Measurements from ENCODE around the gene FAM120A.

The FAM120A gene

DNA sequence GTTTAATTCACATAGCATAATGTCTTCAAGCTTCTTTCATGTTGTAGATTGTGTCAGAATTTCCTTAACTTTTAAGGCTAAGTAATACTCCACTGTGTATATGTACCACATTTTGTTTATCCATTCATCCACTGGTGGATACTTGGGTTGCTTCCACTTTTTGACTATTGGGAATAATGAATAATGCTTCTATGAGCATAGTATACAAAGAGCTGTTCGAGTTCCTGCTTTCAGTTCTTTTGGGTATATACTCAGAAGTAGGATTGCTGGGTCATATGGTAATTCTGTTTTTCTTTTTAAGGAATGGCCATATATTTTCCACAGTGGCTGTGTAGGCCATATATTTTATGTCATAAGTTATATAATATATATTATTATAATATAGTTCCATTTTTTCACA, 5.5 kb downstream of the FAM120A start:
- DNase-seq (ENCODE audit: low read depth), result no peak
- TF ChIP-seq CTCF (conservative IDR thresholded peaks at IDR 0.05; ENCODE audit: low read length), result no peak
- no peak overlapping the region for H3K4me3 ChIP-seq (ENCODE audit: low read length)

- TF ChIP-seq CTCF (conservative IDR thresholded peaks at IDR 0.05; ENCODE audit: low read length), result no peak
- DNase-seq (ENCODE audit: low read depth), result no peak
- H3K4me3 ChIP-seq (ENCODE audit: low read length), result no peak overlapping the region
Measured at GRCh38 chr9:93458712-93459111, 7.2 kb downstream of the FAM120A start.

GRCh38 chr9:93459432-93459847, 8.0 kb downstream of the FAM120A start:
- DNase-seq (ENCODE audit: low read depth), result no peak
- H3K4me3 ChIP-seq (ENCODE audit: low read length), result no peak overlapping the region
- TF ChIP-seq CTCF (conservative IDR thresholded peaks at IDR 0.05; ENCODE audit: low read length), result no peak

- no peak for TF ChIP-seq CTCF (conservative IDR thresholded peaks at IDR 0.05; ENCODE audit: low read length)
- DNase-seq (ENCODE audit: low read depth), result no peak
- no peak overlapping the region for H3K4me3 ChIP-seq (ENCODE audit: low read length)
Measured at GRCh38 chr9:93460689-93461413, 9.4 kb downstream of the FAM120A start.

GRCh38 chr9:93461414-93461743, 9.9 kb downstream of the FAM120A start:
- TF ChIP-seq CTCF (conservative IDR thresholded peaks at IDR 0.05; ENCODE audit: low read length), result no peak
- no peak overlapping the region for H3K4me3 ChIP-seq (ENCODE audit: low read length)
- no peak for DNase-seq (ENCODE audit: low read depth)

DNA sequence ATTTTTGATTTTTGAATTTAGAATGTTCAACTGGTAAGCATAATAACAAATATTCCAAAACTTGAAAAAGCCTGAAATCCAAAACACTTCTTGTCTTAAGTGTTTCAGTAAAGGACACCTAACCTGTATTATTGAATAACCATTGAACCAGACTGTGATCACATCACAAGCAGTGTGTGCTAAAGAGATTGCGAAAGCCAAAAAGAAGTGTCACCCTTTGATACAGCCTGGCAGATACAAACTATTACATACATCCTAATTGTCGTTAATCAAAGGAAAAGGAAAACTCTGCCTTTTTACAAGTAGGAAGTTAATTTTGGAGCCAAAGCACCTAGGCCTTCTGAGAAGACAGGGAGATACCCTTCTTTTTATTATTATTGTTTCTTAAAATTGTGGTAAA, 10.3 kb downstream of the FAM120A start:
- no peak overlapping the region for H3K4me3 ChIP-seq (ENCODE audit: low read length)
- TF ChIP-seq CTCF (conservative IDR thresholded peaks at IDR 0.05; ENCODE audit: low read length), result no peak
- DNase-seq (ENCODE audit: low read depth), result no peak

DNA sequence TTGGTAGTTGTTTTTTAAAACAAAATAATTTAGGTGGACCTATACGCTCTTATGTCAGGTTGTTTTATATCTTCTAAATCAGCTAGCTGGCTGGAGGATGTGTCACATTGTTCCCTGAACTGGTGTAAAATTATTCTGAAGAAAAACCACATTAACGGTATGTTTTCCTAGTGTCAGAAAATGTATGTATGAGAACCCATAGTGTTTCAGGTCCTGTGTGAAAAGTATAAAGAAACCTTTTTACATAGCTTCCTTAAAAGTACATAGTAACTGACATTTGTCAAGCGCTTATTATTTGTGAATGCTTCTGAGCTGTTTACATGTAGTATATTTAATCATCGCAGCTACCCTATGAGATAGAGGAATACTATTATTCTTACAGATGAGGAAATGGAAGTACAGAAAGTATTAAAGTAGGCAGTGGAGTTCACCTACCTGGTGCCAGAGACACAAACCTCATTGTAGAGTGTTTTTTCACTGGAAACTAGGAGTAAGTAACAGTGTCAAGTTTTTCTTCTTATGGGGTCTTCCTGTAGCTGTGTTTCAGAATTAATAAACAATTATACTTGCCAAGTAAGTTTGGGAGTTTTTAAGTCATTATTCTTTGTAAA, 12.3 kb downstream of the FAM120A start:
- no peak for DNase-seq (ENCODE audit: low read depth)
- no peak for TF ChIP-seq CTCF (conservative IDR thresholded peaks at IDR 0.05; ENCODE audit: low read length)
- no peak overlapping the region for H3K4me3 ChIP-seq (ENCODE audit: low read length)
